ENCODE measurements around the gene PHACTR3.

PHACTR3 gene

DNA sequence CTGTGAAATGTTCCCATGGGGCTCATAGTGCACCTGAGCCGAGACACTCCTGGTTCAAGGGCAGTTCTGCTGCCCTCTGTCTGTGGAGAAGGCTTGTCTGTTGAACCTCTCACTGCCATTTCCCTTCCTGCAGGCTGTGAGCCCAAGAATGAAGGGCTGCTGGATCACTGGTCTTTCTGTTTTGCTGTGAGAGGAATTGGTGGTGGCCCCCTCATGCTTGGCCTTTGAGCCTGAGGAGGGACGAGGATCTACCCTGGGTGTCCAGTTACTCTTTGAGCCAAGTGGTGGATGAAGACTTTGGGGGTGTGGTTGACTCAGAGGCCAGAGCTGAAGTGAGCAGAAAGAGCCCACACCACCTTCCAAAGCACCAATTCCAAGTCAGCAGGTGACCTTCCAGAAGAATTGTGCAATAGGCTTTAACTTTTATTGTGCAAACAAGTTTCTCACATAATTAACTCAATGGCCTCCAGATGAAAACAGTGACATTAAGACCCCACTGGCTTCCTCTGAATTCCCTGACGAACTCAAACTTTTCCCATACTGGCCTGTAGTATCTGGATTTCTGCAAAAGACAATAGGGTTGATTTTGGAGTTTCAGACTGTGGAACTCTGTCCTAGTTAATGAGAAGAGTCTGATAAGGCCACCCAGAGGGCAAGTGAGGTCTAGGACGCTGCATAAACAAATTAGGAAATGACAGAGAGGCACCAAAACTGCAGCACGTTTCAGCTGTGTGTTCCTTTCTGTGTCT lies 101.5 kb downstream of the PHACTR3 start:
- Mint-ChIP-seq H3K4me3 (no peak overlapping the region), H3K9me3 (no peaks in the 10 kb centered on the region), H3K27me3 (ENCODE audit: low read depth) (peaks cover 5% of the 10 kb centered on the region), H3K27ac (no peak overlapping the region), H3K4me1 (ENCODE audit: low read depth) (no peaks in the 10 kb centered on the region), H3K36me3 (ENCODE audit: low read depth) (no peaks in the 10 kb centered on the region)

GRCh38 chr20:59706400-59706693 lies 102.0 kb downstream of the PHACTR3 start:
- H3K4me1 Mint-ChIP-seq (ENCODE audit: low read depth) = no peaks in the 10 kb centered on the region
- H3K4me3 Mint-ChIP-seq = no peak overlapping the region
- H3K36me3 Mint-ChIP-seq (ENCODE audit: low read depth) = no peaks in the 10 kb centered on the region
- peaks cover 5% of the 10 kb centered on the region for H3K27me3 Mint-ChIP-seq (ENCODE audit: low read depth)
- no peaks in the 10 kb centered on the region for H3K9me3 Mint-ChIP-seq
- no peak overlapping the region for H3K27ac Mint-ChIP-seq

DNA sequence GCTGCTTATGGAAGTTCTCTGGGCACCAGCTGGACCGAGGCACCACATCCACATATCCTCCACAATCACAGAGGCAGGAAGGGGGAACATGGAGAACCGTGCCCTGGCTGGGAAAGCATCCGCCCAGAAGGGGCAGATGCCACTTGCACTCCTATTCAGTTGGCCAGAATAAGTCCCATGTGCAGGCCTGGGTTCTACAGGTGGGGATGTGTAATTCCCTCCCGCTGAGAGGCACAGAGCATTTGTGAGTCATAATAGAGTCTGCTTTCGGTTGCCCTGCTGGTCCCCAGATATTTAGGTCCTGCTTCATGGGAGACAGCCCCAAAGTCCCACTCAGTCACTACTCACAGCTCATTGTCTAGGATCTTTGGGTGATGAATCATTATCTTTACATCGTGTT lies 104.0 kb downstream of the PHACTR3 start:
- Mint-ChIP-seq H3K36me3 (ENCODE audit: low read depth) (no peaks in the 10 kb centered on the region), H3K9me3 (no peaks in the 10 kb centered on the region), H3K4me3 (no peak overlapping the region), H3K27ac (no peak overlapping the region), H3K4me1 (ENCODE audit: low read depth) (no peaks in the 10 kb centered on the region), H3K27me3 (ENCODE audit: low read depth) (no peaks in the 10 kb centered on the region)

DNA sequence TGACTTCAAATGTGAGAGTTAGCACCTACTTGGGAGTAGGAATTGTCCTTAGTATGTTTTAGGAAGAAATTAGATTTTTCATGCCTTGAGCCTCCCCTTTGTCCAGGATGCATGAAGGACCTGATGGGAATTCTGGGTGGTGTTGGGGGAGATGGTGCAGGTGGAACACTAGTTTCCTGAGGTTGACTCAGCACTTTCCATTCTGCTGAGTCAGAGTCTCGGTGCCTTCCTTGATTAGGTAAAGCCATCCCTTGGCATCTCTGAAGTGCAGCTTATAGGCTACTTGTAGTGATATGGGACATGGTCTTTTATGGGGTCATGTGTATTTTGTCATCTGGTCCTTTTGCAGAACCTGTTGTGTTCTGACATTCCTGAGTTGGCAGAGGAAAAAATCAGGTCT lies 105.3 kb downstream of the PHACTR3 start:
- no peak overlapping the region for H3K27ac Mint-ChIP-seq
- no peaks in the 10 kb centered on the region for H3K27me3 Mint-ChIP-seq (ENCODE audit: low read depth)
- H3K36me3 Mint-ChIP-seq (ENCODE audit: low read depth) = no peaks in the 10 kb centered on the region
- H3K4me3 Mint-ChIP-seq = no peak overlapping the region
- peaks cover 5% of the 10 kb centered on the region for H3K9me3 Mint-ChIP-seq
- no peaks in the 10 kb centered on the region for H3K4me1 Mint-ChIP-seq (ENCODE audit: low read depth)

DNA sequence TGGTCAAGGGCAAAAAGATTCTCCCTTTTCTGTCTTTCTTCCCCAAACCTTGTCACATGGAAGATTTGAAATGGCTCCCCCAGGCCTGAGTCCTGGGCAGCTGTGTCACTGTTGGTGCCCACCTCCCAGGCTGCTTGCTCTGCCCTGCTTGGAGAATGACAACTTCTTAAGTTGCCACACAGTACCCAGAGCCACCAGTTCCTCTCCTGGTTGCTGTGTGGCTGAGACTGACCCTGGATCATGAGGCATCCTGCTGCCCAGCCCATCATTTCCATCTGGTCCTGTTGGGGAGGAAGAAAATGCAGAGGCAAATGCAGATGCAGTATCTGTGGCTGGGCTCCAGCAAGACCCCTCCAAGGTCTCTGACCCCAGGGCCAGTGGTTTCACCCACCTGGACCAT lies 113.7 kb downstream of the PHACTR3 start:
- Mint-ChIP-seq H3K4me1 (ENCODE audit: low read depth) (no peaks in the 10 kb centered on the region), H3K27ac (no peak overlapping the region), H3K4me3 (no peak overlapping the region), H3K27me3 (ENCODE audit: low read depth) (peaks cover 3% of the 10 kb centered on the region), H3K9me3 (peaks cover 5% of the 10 kb centered on the region), H3K36me3 (ENCODE audit: low read depth) (no peaks in the 10 kb centered on the region)

GRCh38 chr20:59718751-59719150 lies 114.4 kb downstream of the PHACTR3 start:
- H3K9me3 Mint-ChIP-seq = peaks cover under 1% of the 10 kb centered on the region
- H3K27me3 Mint-ChIP-seq (ENCODE audit: low read depth) = peaks cover 3% of the 10 kb centered on the region
- no peak overlapping the region for H3K4me3 Mint-ChIP-seq
- H3K27ac Mint-ChIP-seq = no peak overlapping the region
- no peaks in the 10 kb centered on the region for H3K36me3 Mint-ChIP-seq (ENCODE audit: low read depth)
- H3K4me1 Mint-ChIP-seq (ENCODE audit: low read depth) = no peaks in the 10 kb centered on the region

DNA sequence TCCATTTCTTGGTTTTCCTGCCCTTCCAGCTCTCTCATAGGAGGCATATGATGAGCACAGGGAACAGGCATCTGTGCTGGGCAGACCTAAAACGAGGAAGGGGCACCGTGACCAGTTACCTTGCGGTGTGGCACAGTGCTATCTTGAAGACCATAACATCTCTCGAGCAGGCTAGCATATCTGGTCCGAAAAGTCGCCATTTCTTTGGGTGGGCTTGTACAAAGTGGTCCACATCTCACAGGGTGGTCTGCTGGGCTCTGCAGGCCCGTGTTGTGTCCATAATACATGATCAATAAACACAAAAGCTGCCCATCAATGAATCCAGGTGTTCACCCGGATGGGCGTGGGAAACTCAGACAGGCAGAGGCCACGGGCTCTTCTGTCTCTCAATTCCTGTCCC lies 115.7 kb downstream of the PHACTR3 start:
- Mint-ChIP-seq H3K4me1 (ENCODE audit: low read depth) (no peaks in the 10 kb centered on the region), H3K4me3 (no peak overlapping the region), H3K27ac (no peak overlapping the region), H3K9me3 (no peaks in the 10 kb centered on the region), H3K36me3 (ENCODE audit: low read depth) (no peaks in the 10 kb centered on the region), H3K27me3 (ENCODE audit: low read depth) (peaks cover 3% of the 10 kb centered on the region)

- Mint-ChIP-seq H3K27me3 (ENCODE audit: low read depth) (peaks cover 3% of the 10 kb centered on the region), H3K36me3 (ENCODE audit: low read depth) (no peaks in the 10 kb centered on the region), H3K4me3 (no peak overlapping the region), H3K27ac (no peak overlapping the region), H3K4me1 (ENCODE audit: low read depth) (no peaks in the 10 kb centered on the region), H3K9me3 (no peaks in the 10 kb centered on the region)
Observed at GRCh38 chr20:59721386-59721785, 117.0 kb downstream of the PHACTR3 start.

- no peaks in the 10 kb centered on the region for H3K4me1 Mint-ChIP-seq (ENCODE audit: low read depth)
- H3K36me3 Mint-ChIP-seq (ENCODE audit: low read depth) = no peaks in the 10 kb centered on the region
- no peaks in the 10 kb centered on the region for H3K27me3 Mint-ChIP-seq (ENCODE audit: low read depth)
- no peak overlapping the region for H3K4me3 Mint-ChIP-seq
- no peaks in the 10 kb centered on the region for H3K9me3 Mint-ChIP-seq
- H3K27ac Mint-ChIP-seq = no peak overlapping the region
Observed at GRCh38 chr20:59723108-59723500, 118.8 kb downstream of the PHACTR3 start.

GRCh38 chr20:59723607-59724456 lies 119.5 kb downstream of the PHACTR3 start:
- H3K27ac Mint-ChIP-seq = no peak overlapping the region
- H3K4me1 Mint-ChIP-seq (ENCODE audit: low read depth) = no peaks in the 10 kb centered on the region
- H3K9me3 Mint-ChIP-seq = no peaks in the 10 kb centered on the region
- H3K4me3 Mint-ChIP-seq = no peak overlapping the region
- no peaks in the 10 kb centered on the region for H3K36me3 Mint-ChIP-seq (ENCODE audit: low read depth)
- no peaks in the 10 kb centered on the region for H3K27me3 Mint-ChIP-seq (ENCODE audit: low read depth)

DNA sequence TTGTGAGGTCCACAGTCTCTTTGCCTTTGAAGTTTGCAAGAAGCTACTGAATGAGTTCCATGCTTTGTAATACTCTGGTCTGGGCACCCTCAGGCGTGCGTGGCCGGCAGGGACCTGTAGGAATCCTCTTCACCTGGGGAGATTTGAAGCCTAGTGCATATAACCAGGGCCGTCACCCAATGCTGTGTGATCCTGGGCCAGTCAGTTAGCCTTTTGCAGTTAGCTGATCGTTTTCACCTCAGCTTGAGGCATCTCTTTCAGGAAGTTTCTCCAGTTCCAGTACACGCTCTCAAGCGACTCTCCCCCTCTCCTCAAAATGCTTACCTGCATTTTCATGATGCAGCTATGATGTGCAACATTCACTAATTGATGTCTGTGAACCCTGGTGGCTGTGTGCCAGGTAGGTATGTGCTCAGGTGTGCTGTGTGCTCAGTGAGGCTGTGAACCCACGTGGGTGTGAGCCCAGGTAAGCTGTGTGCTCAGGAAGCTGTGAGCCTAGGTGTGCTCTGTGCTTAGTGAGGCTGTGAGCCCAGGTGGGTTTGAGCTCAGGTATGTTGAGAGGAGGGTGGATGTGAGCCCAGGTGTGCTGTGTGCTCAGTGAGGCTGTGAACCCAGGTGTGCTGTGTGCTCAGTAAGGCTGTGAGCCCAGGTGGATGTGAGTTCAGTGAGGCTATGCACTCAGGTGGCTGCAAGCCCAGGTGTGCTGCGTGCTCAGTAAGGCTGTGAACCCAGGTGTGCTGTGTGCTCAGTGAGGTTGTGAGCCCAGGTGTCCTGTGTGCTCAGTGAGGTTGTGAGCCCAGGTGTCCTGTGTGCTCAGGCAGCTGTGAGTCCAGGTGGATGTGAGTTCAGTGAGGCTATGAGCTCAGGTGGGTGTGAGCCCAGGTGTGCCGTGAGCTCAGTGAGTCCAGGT lies 120.4 kb downstream of the PHACTR3 start:
- Mint-ChIP-seq H3K36me3 (ENCODE audit: low read depth) (no peaks in the 10 kb centered on the region), H3K27me3 (ENCODE audit: low read depth) (no peaks in the 10 kb centered on the region), H3K4me1 (ENCODE audit: low read depth) (no peaks in the 10 kb centered on the region), H3K4me3 (no peak overlapping the region), H3K27ac (no peak overlapping the region), H3K9me3 (no peaks in the 10 kb centered on the region)

DNA sequence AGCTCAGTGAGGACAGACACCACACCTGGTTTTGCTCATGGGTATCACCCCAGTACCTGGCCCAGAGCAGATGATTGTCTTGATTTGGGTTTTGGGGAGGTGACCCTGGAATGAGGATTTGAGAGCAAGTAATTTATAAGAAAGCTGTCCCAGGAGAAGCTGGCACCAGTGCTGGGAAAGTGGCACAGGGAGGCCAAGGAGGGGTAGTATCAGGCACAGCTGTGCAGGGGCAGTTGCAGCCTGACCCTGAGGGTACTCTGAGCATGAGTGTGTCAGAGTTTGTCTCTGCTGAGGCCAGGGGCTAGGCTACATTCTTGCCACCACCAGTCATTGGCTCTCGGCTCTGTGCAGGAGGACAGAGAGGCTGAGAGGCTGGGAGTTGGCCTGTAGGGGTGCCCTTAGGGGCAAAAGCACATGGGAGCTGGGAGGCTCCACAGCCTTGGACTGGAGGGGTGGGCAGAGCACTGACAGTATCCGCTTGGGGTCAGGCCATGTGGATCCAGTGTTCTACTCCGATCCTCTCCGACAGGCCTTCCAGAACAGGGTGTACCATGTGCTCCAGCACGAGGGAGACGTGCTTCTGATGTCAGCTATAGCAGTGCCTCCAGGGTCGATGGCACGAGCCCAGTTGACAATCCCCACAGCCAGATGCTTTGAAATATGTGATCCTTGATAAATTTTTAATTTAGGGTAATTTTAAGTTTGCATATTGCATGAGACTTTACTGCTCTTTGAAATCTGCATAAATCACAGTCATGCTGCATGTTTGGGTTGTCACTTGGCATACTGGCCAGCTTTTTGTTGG lies 121.3 kb downstream of the PHACTR3 start:
- no peak overlapping the region for H3K27ac Mint-ChIP-seq
- no peaks in the 10 kb centered on the region for H3K4me1 Mint-ChIP-seq (ENCODE audit: low read depth)
- H3K9me3 Mint-ChIP-seq = no peaks in the 10 kb centered on the region
- H3K4me3 Mint-ChIP-seq = no peak overlapping the region
- no peaks in the 10 kb centered on the region for H3K27me3 Mint-ChIP-seq (ENCODE audit: low read depth)
- H3K36me3 Mint-ChIP-seq (ENCODE audit: low read depth) = no peaks in the 10 kb centered on the region

DNA sequence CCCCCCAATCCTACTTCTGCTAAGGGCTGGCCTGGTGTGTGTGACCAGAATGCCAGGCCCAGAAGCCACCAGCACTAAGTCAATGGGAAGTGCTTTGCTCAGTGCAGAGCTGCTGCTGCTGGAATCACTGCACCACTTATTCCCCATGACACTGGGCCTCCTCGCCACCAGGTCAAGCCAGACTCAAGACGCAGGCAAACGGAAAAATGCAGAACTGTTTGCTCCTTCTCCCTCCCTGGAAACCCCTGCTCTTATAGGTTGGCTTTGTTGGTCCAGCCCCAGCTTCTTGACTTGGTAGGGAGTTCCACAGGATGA lies 121.9 kb downstream of the PHACTR3 start:
- Mint-ChIP-seq H3K27ac (no peak overlapping the region), H3K36me3 (ENCODE audit: low read depth) (no peaks in the 10 kb centered on the region), H3K9me3 (no peaks in the 10 kb centered on the region), H3K27me3 (ENCODE audit: low read depth) (no peaks in the 10 kb centered on the region), H3K4me3 (no peak overlapping the region), H3K4me1 (ENCODE audit: low read depth) (no peaks in the 10 kb centered on the region)

GRCh38 chr20:59728722-59729430 lies 124.5 kb downstream of the PHACTR3 start:
- Mint-ChIP-seq H3K4me3 (no peak overlapping the region), H3K36me3 (ENCODE audit: low read depth) (no peaks in the 10 kb centered on the region), H3K9me3 (no peaks in the 10 kb centered on the region), H3K27ac (no peak overlapping the region), H3K27me3 (ENCODE audit: low read depth) (no peaks in the 10 kb centered on the region), H3K4me1 (ENCODE audit: low read depth) (no peaks in the 10 kb centered on the region)

Measured in T-helper 1 cell treated with Interleukin-12 subunit alpha and Interleukin-12 subunit beta and Interleukin-4 antibody, amounts not matched to agents 30 μg/mL and 1 μg/mL, for 36 hours (primary cell).